HG03196 (cell line): ENCODE data around the gene HUWE1.
"Not testable (repeated sequence)": the region's sequence is repeated elsewhere in the genome, so short reads cannot be mapped to it uniquely, and the experiment has no call there.

Experiments
- ATAC-seq: cut with Tn5 transposase; IDR thresholded peaks from one replicate; pipeline ENCODE4 v1.9.1; 2021; ENCODE audit not compliant: unreplicated experiment

HUWE1 gene

GRCh38 chrX:53538781-53539180 is 147.7 kb downstream of the HUWE1 start:
- no peak for ATAC-seq

GRCh38 chrX:53531255-53531966 is 155.1 kb downstream of the HUWE1 start:
- ATAC-seq = not testable (repeated sequence)

- no peak for ATAC-seq
Observed at GRCh38 chrX:53526999-53527398, 159.5 kb downstream of the HUWE1 start.

- no peak for ATAC-seq
Observed at GRCh38 chrX:53511322-53511721, 175.2 kb downstream of the HUWE1 start.

GRCh38 chrX:53504035-53504434 is 182.5 kb downstream of the HUWE1 start:
- ATAC-seq = not testable (repeated sequence)

- no peak for ATAC-seq
Observed at GRCh38 chrX:53494436-53494835, 192.1 kb downstream of the HUWE1 start.

- no peak for ATAC-seq
Observed at GRCh38 chrX:53486285-53486684, 200.2 kb downstream of the HUWE1 start.

GRCh38 chrX:53483838-53484405 is 202.6 kb downstream of the HUWE1 start:
- ATAC-seq = no peak

- ATAC-seq = no peak
Observed at GRCh38 chrX:53483416-53483815, 203.1 kb downstream of the HUWE1 start.
